NCI-H1092 treated with DMSO at 0.1 percent for 48 hours (cell line): Measurements from ENCODE around the gene RUNX2.

Source experiments
- DNase-seq: peaks from one replicate; lab custom pipeline; 2025; lab: John Stamatoyannopoulos, UW

RUNX2 gene

GRCh38 chr6:45483501-45483900, 155.4 kb downstream of the RUNX2 start:
- DNase-seq, result no peak

GRCh38 chr6:45486736-45487135, 158.6 kb downstream of the RUNX2 start:
- no peak for DNase-seq

- no peak for DNase-seq
Observed at GRCh38 chr6:45487645-45488044, 159.5 kb downstream of the RUNX2 start.

- no peak for DNase-seq
Observed at GRCh38 chr6:45488269-45488668, 160.1 kb downstream of the RUNX2 start.

GRCh38 chr6:45488889-45489288, 160.8 kb downstream of the RUNX2 start:
- DNase-seq, result no peak

GRCh38 chr6:45491048-45491735, 163.1 kb downstream of the RUNX2 start:
- no peak for DNase-seq

GRCh38 chr6:45491874-45492273, 163.7 kb downstream of the RUNX2 start:
- DNase-seq, result no peak

GRCh38 chr6:45493761-45494160, 165.6 kb downstream of the RUNX2 start:
- DNase-seq, result no peak

- no peak for DNase-seq
Observed at GRCh38 chr6:45494416-45495135, 166.4 kb downstream of the RUNX2 start.

- DNase-seq, result no peak
Observed at GRCh38 chr6:45495429-45496084, 167.4 kb downstream of the RUNX2 start.

- no peak for DNase-seq
Observed at GRCh38 chr6:45496085-45496433, 167.9 kb downstream of the RUNX2 start.

GRCh38 chr6:45498591-45498990, 170.5 kb downstream of the RUNX2 start:
- DNase-seq, result no peak

GRCh38 chr6:45500924-45501816, 173.0 kb downstream of the RUNX2 start:
- no peak for DNase-seq

- no peak for DNase-seq
Observed at GRCh38 chr6:45502456-45502855, 174.3 kb downstream of the RUNX2 start.

- no peak for DNase-seq
Observed at GRCh38 chr6:45504947-45505346, 176.8 kb downstream of the RUNX2 start.

GRCh38 chr6:45505470-45505869, 177.3 kb downstream of the RUNX2 start:
- DNase-seq, result no peak

- no peak for DNase-seq
Observed at GRCh38 chr6:45507186-45507585, 179.1 kb downstream of the RUNX2 start.

GRCh38 chr6:45509426-45509825, 181.3 kb downstream of the RUNX2 start:
- no peak for DNase-seq

GRCh38 chr6:45512717-45513116, 184.6 kb downstream of the RUNX2 start:
- no peak for DNase-seq

GRCh38 chr6:45513213-45513618, 185.1 kb downstream of the RUNX2 start:
- no peak for DNase-seq

- DNase-seq, result no peak
Observed at GRCh38 chr6:45513843-45514242, 185.7 kb downstream of the RUNX2 start.
